ENCODE results near the gene PYY. TPM values are rescaled to one million over a fixed set of nuclear protein-coding genes. Genes with fewer than 3 reads are reported as not detected.

PYY gene
- total and polyA plus RNA-seq, 12 donors, result 0.06 TPM; not detected in 11

DNA sequence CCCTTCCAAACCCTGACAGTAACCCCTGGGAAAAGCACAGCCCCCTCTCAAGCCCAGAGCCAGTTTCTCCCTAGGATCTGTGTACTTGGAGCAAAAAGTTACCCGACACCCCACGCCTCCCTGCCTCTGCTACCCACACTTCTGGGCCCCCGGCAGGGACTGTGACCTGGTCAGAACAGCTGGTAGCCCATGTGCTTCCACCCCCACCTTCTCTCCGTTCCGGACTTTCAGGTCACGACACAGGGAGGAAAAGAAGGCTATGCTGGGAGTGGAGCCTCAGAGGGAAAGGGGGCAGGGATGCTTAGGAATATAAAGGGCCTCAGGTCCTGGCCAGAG, 17.8 kb downstream of the PYY start:
- TF ChIP-seq CTCF (IDR thresholded peaks at IDR 0.05), result no peak
- DNase-seq, result no peak
- Histone ChIP-seq H3K27ac (no peak overlapping the region), H3K4me3 (no peak overlapping the region), H3K4me1 (peaks cover 0 to 9% (median 6%) of the 10 kb centered on the region in 9 donors), H3K9me3 (no peaks in the 10 kb centered on the region), H3K36me3 (no peaks in the 10 kb centered on the region), H3K27me3 (peaks cover 0 to 28% (median 23%) of the 10 kb centered on the region in 7 donors)
- ATAC-seq, result no peak
- WGBS, 2 donors, result 81% methylated on average over 6 of the region's 6 CpGs
- intact Hi-C loops (cut with DNase I), result no loop called here

GRCh38 chr17:43935204-43935925, 18.4 kb downstream of the PYY start:
- no peak for TF ChIP-seq CTCF (IDR thresholded peaks at IDR 0.05)
- Histone ChIP-seq H3K9me3 (no peaks in the 10 kb centered on the region), H3K27ac (no peak overlapping the region)

GRCh38 chr17:43932923-43933322, 20.8 kb downstream of the PYY start:
- intact Hi-C loops (cut with DNase I), result no loop called here
- Histone ChIP-seq H3K36me3 (no peaks in the 10 kb centered on the region), H3K27me3 (peaks cover 0 to 22% (median 11%) of the 10 kb centered on the region in 7 donors)

More at GRCh38 chr17:43935204-43935925, 18.4 kb downstream of the PYY start:
- ATAC-seq (no peak), DNase-seq (no peak)
- intact Hi-C loops (cut with DNase I), result no loop called here
- Histone ChIP-seq H3K4me3 (no peak overlapping the region), H3K27me3 (peaks cover 0 to 28% (median 23%) of the 10 kb centered on the region in 7 donors), H3K4me1 (peaks cover 0 to 9% (median 6%) of the 10 kb centered on the region in 9 donors), H3K36me3 (no peaks in the 10 kb centered on the region)
- WGBS, 2 donors, result 78 to 88% methylated on average over 5 of the region's 5 CpGs

GRCh38 chr17:43932357-43932756, 21.4 kb downstream of the PYY start:
- no peak for TF ChIP-seq CTCF (IDR thresholded peaks at IDR 0.05)
- Histone ChIP-seq H3K36me3 (no peaks in the 10 kb centered on the region), H3K4me3 (no peak overlapping the region), H3K9me3 (no peaks in the 10 kb centered on the region), H3K4me1 (peaks cover 0 to 10% (median 1%) of the 10 kb centered on the region in 9 donors), H3K27ac (no peak overlapping the region), H3K27me3 (peaks cover 0 to 21% (median 5%) of the 10 kb centered on the region in 7 donors)
- intact Hi-C loops (cut with DNase I), result no loop called here
- WGBS, 2 donors, result 86 to 96% methylated on average over 10 of the region's 10 CpGs
- no peak for ATAC-seq
- no peak for DNase-seq

More at GRCh38 chr17:43932923-43933322, 20.8 kb downstream of the PYY start:
- 88 to 96% methylated on average over 4 of the region's 4 CpGs for WGBS, 2 donors
- no peak for DNase-seq
- no peaks in the 10 kb centered on the region for H3K9me3 ChIP-seq
- no peak for TF ChIP-seq CTCF (IDR thresholded peaks at IDR 0.05)
- H3K4me3 ChIP-seq, result no peak overlapping the region
- ATAC-seq, result no peak
- peaks cover 0 to 9% (median 2%) of the 10 kb centered on the region in 9 donors for H3K4me1 ChIP-seq
- no peak overlapping the region for H3K27ac ChIP-seq

Data from heart right ventricle (tissue), 16 donors.